Measurements from ENCODE around the gene ARAP2.

ARAP2 gene

GRCh38 chr4:36278789-36279188 is 34.5 kb upstream of the ARAP2 start:
- H3K27ac Mint-ChIP-seq (ENCODE audit: low read depth), result peak overlapping the region; percentile 99
- ATAC-seq (replicated peaks; ENCODE audit: extremely low read depth, poor library complexity, severe bottlenecking) (peak; percentile 31), DNase-seq (ENCODE audit: low spot score in 2 of 2) (no peak)

GRCh38 chr4:36277533-36277932 is 33.2 kb upstream of the ARAP2 start:
- H3K36me3 Mint-ChIP-seq (ENCODE audit: insufficient read depth), result peaks cover 13% of the 10 kb centered on the region
- no peak for DNase-seq (ENCODE audit: low spot score in 2 of 2)
- H3K27ac Mint-ChIP-seq (ENCODE audit: low read depth), result no peak overlapping the region
- H3K4me3 Mint-ChIP-seq, result no peak overlapping the region
- H3K27me3 Mint-ChIP-seq, result no peaks in the 10 kb centered on the region
- H3K9me3 Mint-ChIP-seq, result no peaks in the 10 kb centered on the region
- H3K4me1 Mint-ChIP-seq, result peaks cover 57% of the 10 kb centered on the region
- ATAC-seq (replicated peaks; ENCODE audit: extremely low read depth, poor library complexity, severe bottlenecking), result no peak

More at GRCh38 chr4:36278789-36279188, 34.5 kb upstream of the ARAP2 start:
- H3K4me1 Mint-ChIP-seq, result peaks cover 69% of the 10 kb centered on the region
- no peaks in the 10 kb centered on the region for H3K27me3 Mint-ChIP-seq
- H3K36me3 Mint-ChIP-seq (ENCODE audit: insufficient read depth), result peaks cover 19% of the 10 kb centered on the region
- no peaks in the 10 kb centered on the region for H3K9me3 Mint-ChIP-seq
- peak overlapping the region; percentile 31 for H3K4me3 Mint-ChIP-seq

GRCh38 chr4:36274158-36274557 is 29.8 kb upstream of the ARAP2 start:
- Mint-ChIP-seq H3K27ac (ENCODE audit: low read depth) (no peak overlapping the region), H3K9me3 (no peaks in the 10 kb centered on the region), H3K4me3 (no peak overlapping the region), H3K4me1 (peaks cover 33% of the 10 kb centered on the region), H3K36me3 (ENCODE audit: insufficient read depth) (peaks cover 7% of the 10 kb centered on the region), H3K27me3 (no peaks in the 10 kb centered on the region)
- ATAC-seq (replicated peaks; ENCODE audit: extremely low read depth, poor library complexity, severe bottlenecking) (no peak), DNase-seq (ENCODE audit: low spot score in 2 of 2) (no peak)

- Mint-ChIP-seq H3K27me3 (no peaks in the 10 kb centered on the region), H3K4me3 (no peak overlapping the region), H3K4me1 (peaks cover 35% of the 10 kb centered on the region), H3K36me3 (ENCODE audit: insufficient read depth) (peaks cover 7% of the 10 kb centered on the region), H3K9me3 (no peaks in the 10 kb centered on the region), H3K27ac (ENCODE audit: low read depth) (no peak overlapping the region)
- no peak for DNase-seq (ENCODE audit: low spot score in 2 of 2)
- ATAC-seq (replicated peaks; ENCODE audit: extremely low read depth, poor library complexity, severe bottlenecking), result no peak
Observed at GRCh38 chr4:36273276-36273675, 29.0 kb upstream of the ARAP2 start.

GRCh38 chr4:36269533-36270173 is 25.3 kb upstream of the ARAP2 start:
- DNase-seq (ENCODE audit: low spot score in 2 of 2) (no peak), ATAC-seq (replicated peaks; ENCODE audit: extremely low read depth, poor library complexity, severe bottlenecking) (no peak)
- Mint-ChIP-seq H3K27me3 (no peaks in the 10 kb centered on the region), H3K36me3 (ENCODE audit: insufficient read depth) (peaks cover 9% of the 10 kb centered on the region), H3K27ac (ENCODE audit: low read depth) (peak overlapping the region; percentile 94), H3K4me3 (peak overlapping the region; percentile 19), H3K4me1 (peaks cover 49% of the 10 kb centered on the region), H3K9me3 (no peaks in the 10 kb centered on the region)

- DNase-seq (ENCODE audit: low spot score in 2 of 2), result peak in 1 of 2 donors; percentile 77
Observed at GRCh38 chr4:36269101-36269500, 24.8 kb upstream of the ARAP2 start.

GRCh38 chr4:36267486-36268268 is 23.4 kb upstream of the ARAP2 start:
- DNase-seq (ENCODE audit: low spot score in 2 of 2), result no peak
- H3K9me3 Mint-ChIP-seq, result no peaks in the 10 kb centered on the region
- H3K27ac Mint-ChIP-seq (ENCODE audit: low read depth), result peak overlapping the region; percentile 94
- H3K36me3 Mint-ChIP-seq (ENCODE audit: insufficient read depth), result peaks cover 9% of the 10 kb centered on the region
- no peaks in the 10 kb centered on the region for H3K27me3 Mint-ChIP-seq
- peaks cover 54% of the 10 kb centered on the region for H3K4me1 Mint-ChIP-seq
- no peak overlapping the region for H3K4me3 Mint-ChIP-seq
- no peak for ATAC-seq (replicated peaks; ENCODE audit: extremely low read depth, poor library complexity, severe bottlenecking)

More at GRCh38 chr4:36269101-36269500, 24.8 kb upstream of the ARAP2 start:
- Mint-ChIP-seq H3K4me3 (peak overlapping the region; percentile 19), H3K36me3 (ENCODE audit: insufficient read depth) (peaks cover 9% of the 10 kb centered on the region), H3K27ac (ENCODE audit: low read depth) (peak overlapping the region; percentile 94), H3K27me3 (no peaks in the 10 kb centered on the region), H3K9me3 (no peaks in the 10 kb centered on the region), H3K4me1 (peaks cover 54% of the 10 kb centered on the region)
- peak; percentile 99 for ATAC-seq (replicated peaks; ENCODE audit: extremely low read depth, poor library complexity, severe bottlenecking)

GRCh38 chr4:36264207-36264826 is 20.0 kb upstream of the ARAP2 start:
- DNase-seq (ENCODE audit: low spot score in 2 of 2), result no peak
- H3K4me1 Mint-ChIP-seq, result peaks cover 52% of the 10 kb centered on the region
- H3K4me3 Mint-ChIP-seq, result no peak overlapping the region
- ATAC-seq (replicated peaks; ENCODE audit: extremely low read depth, poor library complexity, severe bottlenecking), result no peak
- no peaks in the 10 kb centered on the region for H3K9me3 Mint-ChIP-seq
- H3K36me3 Mint-ChIP-seq (ENCODE audit: insufficient read depth), result peaks cover 6% of the 10 kb centered on the region
- H3K27ac Mint-ChIP-seq (ENCODE audit: low read depth), result no peak overlapping the region
- H3K27me3 Mint-ChIP-seq, result no peaks in the 10 kb centered on the region

- no peak for DNase-seq (ENCODE audit: low spot score in 2 of 2)
- no peak for ATAC-seq (replicated peaks; ENCODE audit: extremely low read depth, poor library complexity, severe bottlenecking)
- Mint-ChIP-seq H3K36me3 (ENCODE audit: insufficient read depth) (peaks cover 4% of the 10 kb centered on the region), H3K4me1 (peaks cover 36% of the 10 kb centered on the region), H3K27ac (ENCODE audit: low read depth) (no peak overlapping the region), H3K4me3 (no peak overlapping the region), H3K27me3 (no peaks in the 10 kb centered on the region), H3K9me3 (no peaks in the 10 kb centered on the region)
Observed at GRCh38 chr4:36260731-36261130, 16.4 kb upstream of the ARAP2 start.

- no peak for ATAC-seq (replicated peaks; ENCODE audit: extremely low read depth, poor library complexity, severe bottlenecking)
- no peak for DNase-seq (ENCODE audit: low spot score in 2 of 2)
- peaks cover 47% of the 10 kb centered on the region for H3K4me1 Mint-ChIP-seq
- peak overlapping the region; percentile 72 for H3K4me3 Mint-ChIP-seq
- peak overlapping the region; percentile 89 for H3K27ac Mint-ChIP-seq (ENCODE audit: low read depth)
- no peaks in the 10 kb centered on the region for H3K27me3 Mint-ChIP-seq
- H3K36me3 Mint-ChIP-seq (ENCODE audit: insufficient read depth), result peaks cover 7% of the 10 kb centered on the region
- H3K9me3 Mint-ChIP-seq, result no peaks in the 10 kb centered on the region
Observed at GRCh38 chr4:36256398-36256891, 12.1 kb upstream of the ARAP2 start.

- ATAC-seq (replicated peaks; ENCODE audit: extremely low read depth, poor library complexity, severe bottlenecking), result peak; percentile 97
- Mint-ChIP-seq H3K4me1 (peaks cover 46% of the 10 kb centered on the region), H3K27ac (ENCODE audit: low read depth) (peak overlapping the region; percentile 89), H3K4me3 (peak overlapping the region; percentile 72), H3K9me3 (no peaks in the 10 kb centered on the region), H3K27me3 (no peaks in the 10 kb centered on the region), H3K36me3 (ENCODE audit: insufficient read depth) (peaks cover 7% of the 10 kb centered on the region)
- DNase-seq (ENCODE audit: low spot score in 2 of 2), result peak; percentile 32 to 76
Observed at GRCh38 chr4:36255577-36255976, 11.3 kb upstream of the ARAP2 start.

- Mint-ChIP-seq H3K27me3 (no peaks in the 10 kb centered on the region), H3K4me3 (peak overlapping the region; percentile 18), H3K9me3 (no peaks in the 10 kb centered on the region), H3K4me1 (peaks cover 47% of the 10 kb centered on the region), H3K27ac (ENCODE audit: low read depth) (peak overlapping the region; percentile 89), H3K36me3 (ENCODE audit: insufficient read depth) (peaks cover 7% of the 10 kb centered on the region)
- no peak for ATAC-seq (replicated peaks; ENCODE audit: extremely low read depth, poor library complexity, severe bottlenecking)
- no peak for DNase-seq (ENCODE audit: low spot score in 2 of 2)
Observed at GRCh38 chr4:36254371-36254770, 10.1 kb upstream of the ARAP2 start.
